ENCODE data around the gene UCN.
A peak's percentile ranks its signal among the peaks of the same experiment; 100 is the strongest.
"Not testable (repeated sequence)": the region's sequence is repeated elsewhere in the genome, so short reads cannot be mapped to it uniquely, and the experiment has no call there.

UCN gene

GRCh38 chr2:27324720-27325119 is 16.5 kb upstream of the UCN start:
- Histone ChIP-seq H3K4me3 (ENCODE audit: low read depth, low read length) (no peak overlapping the region), H3K4me1 (ENCODE audit: control insufficient read depth, insufficient read depth, low read length) (peaks cover 10% of the 10 kb centered on the region), H3K9ac (ENCODE audit: low read depth, low read length) (no peak overlapping the region), H3K9me3 (ENCODE audit: control insufficient read depth, insufficient read depth, low read length) (no peaks in the 10 kb centered on the region), H3K27me3 (ENCODE audit: control insufficient read depth, insufficient read depth, low read length) (no peaks in the 10 kb centered on the region), H3K36me3 (ENCODE audit: control insufficient read depth, insufficient read depth, low read length) (peaks cover 32% of the 10 kb centered on the region)

GRCh38 chr2:27323596-27324285 is 15.5 kb upstream of the UCN start:
- H3K9me3 ChIP-seq (ENCODE audit: control insufficient read depth, insufficient read depth, low read length), result no peaks in the 10 kb centered on the region
- peak overlapping the region; percentile 98 for H3K9ac ChIP-seq (ENCODE audit: low read depth, low read length)
- H3K36me3 ChIP-seq (ENCODE audit: control insufficient read depth, insufficient read depth, low read length), result peaks cover 23% of the 10 kb centered on the region
- peaks cover 10% of the 10 kb centered on the region for H3K4me1 ChIP-seq (ENCODE audit: control insufficient read depth, insufficient read depth, low read length)
- H3K27me3 ChIP-seq (ENCODE audit: control insufficient read depth, insufficient read depth, low read length), result no peaks in the 10 kb centered on the region
- H3K4me3 ChIP-seq (ENCODE audit: low read depth, low read length), result peak overlapping the region; percentile 99

GRCh38 chr2:27322766-27323595 is 14.7 kb upstream of the UCN start, which contains the start of gene MPV17:
Gene MPV17, minus strand, starts transcription at chr2:27323097. Its CDS starts 580 bp downstream, at chr2:27322517.
- Histone ChIP-seq H3K36me3 (ENCODE audit: control insufficient read depth, insufficient read depth, low read length) (peaks cover 16% of the 10 kb centered on the region), H3K9ac (ENCODE audit: low read depth, low read length) (peak within 1 kb of the TSS; percentile 98), H3K4me1 (ENCODE audit: control insufficient read depth, insufficient read depth, low read length) (peaks cover 10% of the 10 kb centered on the region), H3K9me3 (ENCODE audit: control insufficient read depth, insufficient read depth, low read length) (no peaks in the 10 kb centered on the region), H3K4me3 (ENCODE audit: low read depth, low read length) (peak within 1 kb of the TSS; percentile 99), H3K27me3 (ENCODE audit: control insufficient read depth, insufficient read depth, low read length) (no peaks in the 10 kb centered on the region)

- Histone ChIP-seq H3K9ac (ENCODE audit: low read depth, low read length) (peak overlapping the region; percentile 98), H3K4me3 (ENCODE audit: low read depth, low read length) (peak overlapping the region; percentile 99), H3K36me3 (ENCODE audit: control insufficient read depth, insufficient read depth, low read length) (peaks cover 14% of the 10 kb centered on the region), H3K27me3 (ENCODE audit: control insufficient read depth, insufficient read depth, low read length) (no peaks in the 10 kb centered on the region), H3K9me3 (ENCODE audit: control insufficient read depth, insufficient read depth, low read length) (no peaks in the 10 kb centered on the region), H3K4me1 (ENCODE audit: control insufficient read depth, insufficient read depth, low read length) (peaks cover 10% of the 10 kb centered on the region)
These were observed 14.1 kb upstream of the UCN start for GRCh38 chr2:27322301-27322765.

- no peak overlapping the region for H3K9ac ChIP-seq (ENCODE audit: low read depth, low read length)
- H3K4me3 ChIP-seq (ENCODE audit: low read depth, low read length), result no peak overlapping the region
- no peaks in the 10 kb centered on the region for H3K9me3 ChIP-seq (ENCODE audit: control insufficient read depth, insufficient read depth, low read length)
- peaks cover 2% of the 10 kb centered on the region for H3K36me3 ChIP-seq (ENCODE audit: control insufficient read depth, insufficient read depth, low read length)
- no peaks in the 10 kb centered on the region for H3K27me3 ChIP-seq (ENCODE audit: control insufficient read depth, insufficient read depth, low read length)
- H3K4me1 ChIP-seq (ENCODE audit: control insufficient read depth, insufficient read depth, low read length), result peaks cover 10% of the 10 kb centered on the region
These were observed 12.8 kb upstream of the UCN start for GRCh38 chr2:27320958-27321543.

- H3K4me1 ChIP-seq (ENCODE audit: control insufficient read depth, insufficient read depth, low read length); H3K9ac ChIP-seq (ENCODE audit: low read depth, low read length); H3K27me3 ChIP-seq (ENCODE audit: control insufficient read depth, insufficient read depth, low read length); H3K4me3 ChIP-seq (ENCODE audit: low read depth, low read length); H3K9me3 ChIP-seq (ENCODE audit: control insufficient read depth, insufficient read depth, low read length); H3K36me3 ChIP-seq (ENCODE audit: control insufficient read depth, insufficient read depth, low read length): not testable (repeated sequence)
These were observed 11.6 kb upstream of the UCN start for GRCh38 chr2:27319839-27320238.

- no peaks in the 10 kb centered on the region for H3K36me3 ChIP-seq (ENCODE audit: control insufficient read depth, insufficient read depth, low read length)
- no peaks in the 10 kb centered on the region for H3K9me3 ChIP-seq (ENCODE audit: control insufficient read depth, insufficient read depth, low read length)
- H3K4me1 ChIP-seq (ENCODE audit: control insufficient read depth, insufficient read depth, low read length), result no peaks in the 10 kb centered on the region
- no peak overlapping the region for H3K9ac ChIP-seq (ENCODE audit: low read depth, low read length)
- no peaks in the 10 kb centered on the region for H3K27me3 ChIP-seq (ENCODE audit: control insufficient read depth, insufficient read depth, low read length)
- no peak overlapping the region for H3K4me3 ChIP-seq (ENCODE audit: low read depth, low read length)
These were observed 8.6 kb upstream of the UCN start for GRCh38 chr2:27316655-27317412.

- no peak overlapping the region for H3K9ac ChIP-seq (ENCODE audit: low read depth, low read length)
- H3K27me3 ChIP-seq (ENCODE audit: control insufficient read depth, insufficient read depth, low read length), result no peaks in the 10 kb centered on the region
- no peak overlapping the region for H3K4me3 ChIP-seq (ENCODE audit: low read depth, low read length)
- H3K9me3 ChIP-seq (ENCODE audit: control insufficient read depth, insufficient read depth, low read length), result no peaks in the 10 kb centered on the region
- no peaks in the 10 kb centered on the region for H3K36me3 ChIP-seq (ENCODE audit: control insufficient read depth, insufficient read depth, low read length)
- H3K4me1 ChIP-seq (ENCODE audit: control insufficient read depth, insufficient read depth, low read length), result no peaks in the 10 kb centered on the region
These were observed 6.9 kb upstream of the UCN start for GRCh38 chr2:27315122-27315521.

GRCh38 chr2:27314709-27315108 is 6.5 kb upstream of the UCN start:
- no peaks in the 10 kb centered on the region for H3K36me3 ChIP-seq (ENCODE audit: control insufficient read depth, insufficient read depth, low read length)
- no peaks in the 10 kb centered on the region for H3K27me3 ChIP-seq (ENCODE audit: control insufficient read depth, insufficient read depth, low read length)
- no peaks in the 10 kb centered on the region for H3K4me1 ChIP-seq (ENCODE audit: control insufficient read depth, insufficient read depth, low read length)
- H3K9ac ChIP-seq (ENCODE audit: low read depth, low read length), result no peak overlapping the region
- no peaks in the 10 kb centered on the region for H3K9me3 ChIP-seq (ENCODE audit: control insufficient read depth, insufficient read depth, low read length)
- H3K4me3 ChIP-seq (ENCODE audit: low read depth, low read length), result no peak overlapping the region

GRCh38 chr2:27313882-27314645 is 5.8 kb upstream of the UCN start:
- no peaks in the 10 kb centered on the region for H3K4me1 ChIP-seq (ENCODE audit: control insufficient read depth, insufficient read depth, low read length)
- H3K27me3 ChIP-seq (ENCODE audit: control insufficient read depth, insufficient read depth, low read length), result peaks cover 4% of the 10 kb centered on the region
- no peaks in the 10 kb centered on the region for H3K36me3 ChIP-seq (ENCODE audit: control insufficient read depth, insufficient read depth, low read length)
- H3K4me3 ChIP-seq (ENCODE audit: low read depth, low read length), result no peak overlapping the region
- H3K9me3 ChIP-seq (ENCODE audit: control insufficient read depth, insufficient read depth, low read length), result no peaks in the 10 kb centered on the region
- H3K9ac ChIP-seq (ENCODE audit: low read depth, low read length), result no peak overlapping the region

- peaks cover 21% of the 10 kb centered on the region for H3K27me3 ChIP-seq (ENCODE audit: control insufficient read depth, insufficient read depth, low read length)
- no peaks in the 10 kb centered on the region for H3K4me1 ChIP-seq (ENCODE audit: control insufficient read depth, insufficient read depth, low read length)
- no peaks in the 10 kb centered on the region for H3K9me3 ChIP-seq (ENCODE audit: control insufficient read depth, insufficient read depth, low read length)
- H3K36me3 ChIP-seq (ENCODE audit: control insufficient read depth, insufficient read depth, low read length), result no peaks in the 10 kb centered on the region
- H3K4me3 ChIP-seq (ENCODE audit: low read depth, low read length), result no peak overlapping the region
- H3K9ac ChIP-seq (ENCODE audit: low read depth, low read length), result no peak overlapping the region
These were observed 3.9 kb upstream of the UCN start for GRCh38 chr2:27312152-27312551.

Data from iPS-15b (cell line).